ENCODE results near the gene ORC6.

Gene ORC6

GRCh38 chr16:46701615-46702014, 12.2 kb downstream of the ORC6 start:
- DNase-seq (ENCODE audit: low spot score) = no peak

GRCh38 chr16:46702030-46702429, 12.6 kb downstream of the ORC6 start:
- no peak for DNase-seq (ENCODE audit: low spot score)

DNA sequence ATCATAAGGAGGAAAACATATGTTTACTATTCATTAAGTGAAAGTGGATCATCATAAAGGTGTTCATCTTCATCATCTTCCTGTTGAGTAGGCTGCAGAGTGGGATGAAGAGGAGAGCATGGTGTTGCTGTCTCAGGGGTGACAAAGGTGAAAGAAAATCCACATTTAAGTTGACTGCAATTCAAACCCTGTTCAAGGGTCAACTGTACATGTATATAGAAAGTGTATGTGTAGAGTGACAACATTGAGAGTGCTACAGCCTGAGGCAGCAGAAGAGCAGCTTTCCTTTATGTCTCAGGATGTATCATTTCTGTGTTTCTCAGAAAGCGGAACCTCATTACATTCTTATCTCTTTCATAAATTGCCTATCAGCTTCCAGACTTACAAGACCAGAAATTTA, 17.2 kb downstream of the ORC6 start:
- no peak for DNase-seq (ENCODE audit: low spot score)

DNA sequence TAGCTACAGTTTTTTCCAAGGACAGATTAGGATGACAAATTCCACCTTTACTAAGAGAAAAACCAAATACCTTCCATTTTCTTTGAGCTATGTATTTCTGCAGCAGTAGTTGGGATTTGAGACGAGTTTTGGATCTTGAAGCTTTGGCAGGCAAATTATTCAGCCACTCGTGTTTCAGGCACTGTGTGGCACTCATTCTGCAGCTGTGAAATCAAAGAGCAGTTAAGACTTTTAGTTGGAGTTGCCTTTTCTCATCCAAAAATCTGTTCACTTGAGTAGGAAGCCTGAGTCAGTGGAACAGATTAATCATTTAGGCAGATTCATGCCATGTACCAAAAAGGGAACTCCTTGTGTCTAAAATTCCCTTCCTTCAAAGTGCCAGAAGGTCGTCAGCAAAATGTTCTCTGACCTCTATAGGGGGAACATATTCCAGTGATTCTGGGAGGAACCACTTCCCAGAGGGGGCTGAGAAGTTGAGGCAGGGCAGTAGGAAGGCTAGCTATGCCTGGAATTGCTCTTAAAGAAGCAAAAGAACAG, 20.1 kb downstream of the ORC6 start:
- no peak for DNase-seq (ENCODE audit: low spot score)

- DNase-seq (ENCODE audit: low spot score) = no peak
These were observed 21.9 kb downstream of the ORC6 start for GRCh38 chr16:46711106-46712058.

DNA sequence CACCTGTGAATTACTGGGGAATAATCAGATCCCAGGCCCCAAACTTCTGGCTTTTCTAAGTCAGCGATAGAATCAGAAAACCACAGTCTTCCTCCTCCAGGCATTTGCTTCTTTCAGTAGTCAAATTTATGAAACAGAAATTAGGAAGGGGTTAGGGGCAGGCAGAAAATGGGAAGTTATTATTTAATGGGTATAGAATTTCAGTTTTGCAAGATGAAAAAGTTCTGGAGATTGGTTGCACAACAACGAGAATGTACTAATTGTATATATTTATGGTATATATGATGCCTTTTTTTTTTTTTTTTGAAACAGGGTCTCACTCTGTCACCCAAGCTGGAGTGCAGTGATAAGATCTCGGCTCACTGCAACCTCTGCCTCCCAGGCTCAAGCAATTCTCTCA, 23.5 kb downstream of the ORC6 start:
- DNase-seq (ENCODE audit: low spot score) = no peak

- DNase-seq (ENCODE audit: low spot score) = no peak
These were observed 24.2 kb downstream of the ORC6 start for GRCh38 chr16:46713634-46714033.

DNA sequence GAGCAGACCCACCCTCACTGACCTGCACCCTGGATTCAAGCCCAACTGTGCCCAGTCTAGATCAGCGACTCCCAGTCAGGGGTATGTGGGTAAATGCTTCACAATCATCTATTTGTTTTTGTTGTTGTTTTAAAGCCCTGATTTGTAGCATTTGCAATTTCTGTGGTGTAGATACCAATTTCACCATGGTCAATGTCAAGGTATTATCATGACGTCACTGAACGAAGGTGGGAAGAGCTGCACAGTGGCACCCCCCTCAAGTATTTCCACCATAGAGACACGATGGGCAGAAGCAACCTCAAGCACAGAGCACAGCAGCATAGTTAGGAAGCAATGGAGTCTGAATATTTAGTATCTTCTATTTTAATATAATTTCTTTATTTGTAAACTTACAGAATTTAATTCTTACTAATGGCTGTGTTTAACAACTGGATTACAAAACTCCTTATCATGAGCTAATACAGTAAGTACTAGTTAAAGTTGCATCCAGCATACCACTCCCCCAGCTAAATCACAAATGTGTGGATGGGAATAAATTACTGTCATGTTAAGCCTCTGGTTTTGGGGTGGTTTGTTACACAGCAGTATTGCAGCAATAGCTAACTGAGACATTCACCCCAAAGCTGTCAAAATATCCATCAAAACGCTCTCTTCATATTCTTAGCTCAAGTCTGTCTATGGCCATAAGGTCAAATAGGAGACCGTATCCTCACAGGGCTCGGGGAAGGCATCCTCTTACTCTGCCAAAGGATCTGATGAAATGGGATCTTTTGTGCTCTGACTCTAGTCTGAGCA, 25.5 kb downstream of the ORC6 start:
- no peak for DNase-seq (ENCODE audit: low spot score)

- DNase-seq (ENCODE audit: low spot score) = no peak
These were observed 26.4 kb downstream of the ORC6 start for GRCh38 chr16:46715769-46716305.

DNA sequence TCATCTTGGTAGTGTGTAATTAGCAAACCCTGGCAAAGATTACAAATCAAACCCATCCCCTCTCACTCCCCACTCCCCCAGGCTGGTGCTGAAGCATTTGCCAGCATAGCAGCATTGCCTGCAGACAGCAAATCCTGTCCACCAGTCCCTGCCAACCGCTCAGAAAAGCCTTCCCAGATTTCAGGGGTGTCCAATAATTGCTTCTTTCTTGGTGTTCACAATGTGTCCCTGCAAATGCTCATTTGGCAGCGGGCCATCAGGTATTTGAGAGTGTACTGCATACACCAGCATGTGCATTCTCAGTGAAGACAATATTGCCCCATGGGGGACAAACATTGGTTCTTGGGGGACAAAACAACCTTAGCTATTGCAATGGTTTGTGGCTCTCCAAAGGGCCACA, 28.2 kb downstream of the ORC6 start:
- no peak for DNase-seq (ENCODE audit: low spot score)

DNA sequence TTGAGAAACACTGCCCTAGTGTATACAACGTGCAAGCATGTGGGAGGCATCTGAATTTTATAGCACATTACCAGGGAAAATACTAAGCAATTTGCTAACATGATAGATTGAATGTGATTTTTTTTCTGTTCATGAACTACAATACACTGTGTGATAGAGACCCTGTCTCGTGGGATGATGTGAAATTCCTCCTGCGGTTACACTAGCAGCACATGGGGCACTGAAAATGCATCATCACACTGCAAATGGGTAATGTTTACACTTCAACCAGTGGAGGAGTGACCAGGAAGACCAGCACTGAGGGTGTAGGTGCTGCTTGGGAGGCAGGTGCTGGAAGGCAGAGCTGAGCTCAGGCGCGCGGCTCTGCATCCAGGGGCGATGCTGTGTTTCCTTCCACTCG, 28.8 kb downstream of the ORC6 start:
- no peak for DNase-seq (ENCODE audit: low spot score)

- no peak for DNase-seq (ENCODE audit: low spot score)
These were observed 30.1 kb downstream of the ORC6 start for GRCh38 chr16:46719528-46719927.

- DNase-seq (ENCODE audit: low spot score) = no peak
These were observed 31.2 kb downstream of the ORC6 start for GRCh38 chr16:46720619-46721018.

DNA sequence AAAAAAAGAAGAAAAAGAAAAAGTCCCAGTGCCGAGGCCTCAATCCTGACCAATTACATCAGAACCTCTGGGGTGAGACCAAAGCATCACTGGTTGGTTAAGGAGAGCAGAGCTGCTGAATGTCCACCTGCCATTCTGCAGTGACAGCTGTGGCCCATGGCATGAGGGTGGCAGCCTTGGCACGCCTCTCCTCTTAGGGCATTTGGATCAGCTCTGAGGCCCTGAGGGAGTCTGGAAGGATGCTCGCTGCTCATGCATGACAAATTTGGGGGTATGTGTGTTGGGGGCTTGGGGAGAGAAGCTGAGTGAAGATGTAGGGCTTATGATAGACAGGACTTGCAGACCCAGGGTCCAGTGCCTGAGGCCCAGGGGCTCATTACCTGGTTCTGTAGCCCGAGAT, 32.4 kb downstream of the ORC6 start:
- no peak for DNase-seq (ENCODE audit: low spot score)

- DNase-seq (ENCODE audit: low spot score) = no peak
These were observed 37.7 kb downstream of the ORC6 start for GRCh38 chr16:46727184-46727583.

GRCh38 chr16:46727630-46728029, 38.2 kb downstream of the ORC6 start:
- no peak for DNase-seq (ENCODE audit: low spot score)

DNA sequence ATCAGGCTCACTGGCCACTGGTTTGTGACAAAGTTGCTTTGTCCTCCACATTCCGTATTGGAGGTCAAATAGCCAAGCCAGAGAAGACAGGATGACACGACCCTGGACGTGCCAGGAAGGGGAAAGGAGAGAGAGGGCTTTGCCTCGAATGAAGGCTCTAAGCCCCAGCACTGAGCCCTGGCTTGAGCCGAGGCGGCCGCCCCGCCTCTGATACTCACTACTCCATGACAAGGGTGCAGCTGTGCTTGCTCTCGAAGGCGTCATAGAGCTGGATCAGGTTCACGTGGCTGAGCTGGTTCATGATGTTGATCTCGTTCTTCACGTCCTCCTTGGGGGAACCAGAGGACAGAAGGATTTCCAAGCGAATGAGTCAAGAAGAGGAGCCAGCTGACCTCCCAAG, 39.3 kb downstream of the ORC6 start:
- DNase-seq (ENCODE audit: low spot score) = no peak

DNA sequence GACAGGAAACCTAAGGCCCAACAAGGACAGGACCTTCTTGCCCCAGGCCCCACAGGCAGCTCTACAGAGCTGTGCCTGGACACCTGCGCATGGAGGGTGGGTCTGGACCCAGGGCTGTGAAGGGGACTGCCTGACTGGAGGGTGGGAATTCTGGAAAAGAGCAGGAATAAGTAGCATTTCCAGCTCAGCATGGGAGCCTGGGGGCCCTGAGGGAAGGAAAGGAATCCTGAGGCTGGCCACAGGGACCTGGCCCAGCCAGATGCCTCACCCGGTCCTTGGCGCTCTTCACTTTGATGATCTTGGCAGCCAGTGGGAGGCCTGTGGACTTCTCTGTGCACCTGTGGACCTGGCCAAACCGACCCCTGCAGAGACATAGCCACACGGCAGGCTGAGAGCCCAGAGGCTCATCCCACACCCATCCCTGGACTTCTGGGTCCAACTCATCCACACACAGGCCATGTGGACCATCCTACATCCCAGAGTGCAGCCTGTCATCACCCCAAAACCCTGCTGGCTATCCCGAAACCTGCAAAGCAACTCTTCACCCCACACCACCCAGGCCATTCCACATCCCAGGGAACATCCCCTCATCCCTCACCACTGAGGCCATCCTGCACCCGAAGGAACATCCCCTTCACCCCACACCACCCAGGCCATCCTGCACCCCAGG, 40.0 kb downstream of the ORC6 start:
- DNase-seq (ENCODE audit: low spot score) = no peak

DNA sequence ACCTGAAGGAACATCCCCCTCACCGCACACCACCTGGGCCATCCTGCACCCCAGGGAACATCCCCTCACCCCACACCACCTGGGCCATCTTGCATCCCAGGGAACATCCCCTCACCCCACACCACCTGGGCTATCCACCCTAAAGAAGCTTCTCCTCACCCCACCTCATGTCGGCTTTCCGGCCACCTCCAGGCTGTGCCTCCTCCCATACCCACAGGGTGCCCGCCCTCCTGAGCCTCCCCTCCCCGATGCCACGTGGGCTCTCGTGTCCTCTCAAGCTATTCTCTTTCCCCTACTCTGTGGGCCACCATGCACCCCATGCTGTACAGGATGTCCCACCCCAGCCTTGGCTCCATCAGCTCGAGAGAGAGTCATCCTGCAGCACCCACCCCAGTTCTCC, 40.7 kb downstream of the ORC6 start:
- no peak for DNase-seq (ENCODE audit: low spot score)

DNA sequence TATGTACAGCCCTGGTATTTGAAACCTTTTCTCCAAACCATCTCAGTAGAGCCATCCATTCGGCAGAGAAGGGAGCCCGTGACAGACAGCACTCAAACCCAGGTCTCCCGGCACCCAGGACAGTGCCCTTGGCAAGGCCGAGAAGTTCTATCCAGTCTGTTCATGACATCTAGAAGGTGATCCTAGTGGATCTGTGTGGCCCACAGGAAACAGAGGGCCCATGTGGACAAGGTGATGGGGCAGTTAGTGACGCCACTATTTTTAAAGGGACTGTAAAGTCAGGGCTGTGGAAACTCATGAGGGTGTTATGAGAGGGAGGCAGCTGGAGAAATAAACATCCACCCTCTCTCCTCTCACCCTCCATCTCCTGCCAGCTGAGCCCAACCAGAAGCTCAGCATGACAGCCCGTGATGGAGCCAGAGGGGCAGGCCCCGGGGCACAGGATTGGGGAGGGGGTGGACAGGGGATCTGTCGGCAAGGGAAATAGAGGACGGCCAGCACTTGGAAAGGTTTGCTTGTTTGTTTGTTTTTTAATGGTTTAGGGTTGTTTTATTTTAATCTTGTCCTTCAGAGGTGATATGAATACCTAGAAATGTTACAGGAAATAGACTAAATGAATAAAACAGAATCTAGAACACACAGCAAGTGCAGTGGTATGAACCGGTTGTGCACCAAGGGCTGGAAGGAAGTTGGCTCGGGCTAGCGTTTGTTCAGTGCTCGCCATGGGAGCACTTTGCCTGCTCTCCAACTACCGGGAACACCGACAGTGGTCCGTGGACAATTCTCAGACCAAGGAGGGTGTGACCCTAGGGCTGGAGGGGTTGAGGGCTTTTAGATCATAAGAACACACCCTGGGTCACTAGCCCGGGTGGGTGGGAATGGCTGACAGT, 41.6 kb downstream of the ORC6 start:
- no peak for DNase-seq (ENCODE audit: low spot score)

Data from kidney tubule cell (primary cell).